NB4 (cell line): Measurements from ENCODE around the gene TMEM132C.

Experiments used
- DNase-seq: peaks from one replicate; pipeline ENCODE4 v3.0.0; 2010; ENCODE audit warnings: low read depth
- H3K4me3 ChIP-seq: one replicate; pipeline ENCODE4 v1.5.1; 2011; ENCODE audit warnings: mild to moderate bottlenecking, low read depth, low read length, moderate library complexity
- CTCF ChIP-seq: IDR thresholded peaks from one replicate; pipeline ENCODE4 v1.5.1; 2012; ENCODE audit warnings: low read depth, low read length
- MAX ChIP-seq: IDR thresholded peaks from 2 replicates; pipeline ENCODE4 v1.6.1; 2011; ENCODE audit warnings: low read depth, low read length
- MYC ChIP-seq: IDR thresholded peaks from 2 replicates; pipeline ENCODE4 v1.6.1; 2011; ENCODE audit warnings: low read depth, low read length
- POLR2A ChIP-seq: IDR thresholded peaks from 2 replicates; pipeline ENCODE4 v1.6.1; 2011; ENCODE audit warnings: mild to moderate bottlenecking; ENCODE audit not compliant: insufficient read length; ENCODE audit errors: extremely low read depth

Gene TMEM132C

GRCh38 chr12:128318946-128319345 is 52.0 kb downstream of the TMEM132C start:
- H3K4me3 ChIP-seq: no peak overlapping the region
- no peak for DNase-seq
- no peak for TF ChIP-seq CTCF
- TF ChIP-seq POLR2A: no peak
- no peak for TF ChIP-seq MAX
- TF ChIP-seq MYC: no peak

- H3K4me3 ChIP-seq: no peak overlapping the region
- TF ChIP-seq MAX (no peak), MYC (no peak), CTCF (no peak), POLR2A (no peak)
- DNase-seq: no peak
Observed at GRCh38 chr12:128322341-128322740, 55.4 kb downstream of the TMEM132C start.

GRCh38 chr12:128323145-128323920 is 56.4 kb downstream of the TMEM132C start:
- no peak for DNase-seq
- no peak for TF ChIP-seq MAX
- TF ChIP-seq MYC: no peak
- TF ChIP-seq POLR2A: no peak
- no peak for TF ChIP-seq CTCF
- H3K4me3 ChIP-seq: no peak overlapping the region

- no peak for TF ChIP-seq MYC
- no peak for TF ChIP-seq POLR2A
- no peak for TF ChIP-seq CTCF
- TF ChIP-seq MAX: no peak
- no peak for DNase-seq
- H3K4me3 ChIP-seq: no peak overlapping the region
Observed at GRCh38 chr12:128325646-128326045, 58.7 kb downstream of the TMEM132C start.

- no peak overlapping the region for H3K4me3 ChIP-seq
- DNase-seq: no peak
- TF ChIP-seq CTCF (no peak), POLR2A (no peak), MYC (no peak), MAX (no peak)
Observed at GRCh38 chr12:128326406-128326805, 59.4 kb downstream of the TMEM132C start.

GRCh38 chr12:128328961-128329360 is 62.0 kb downstream of the TMEM132C start:
- TF ChIP-seq MAX: no peak
- TF ChIP-seq CTCF: no peak
- TF ChIP-seq MYC: no peak
- TF ChIP-seq POLR2A: no peak
- no peak for DNase-seq
- no peak overlapping the region for H3K4me3 ChIP-seq
